ENCODE results near the gene SACM1L.

GRCh38 chr3:45664578-45664977 lies 24.6 kb upstream of the SACM1L start:
- TF ChIP-seq EZH2phosphoT487 (IDR thresholded peaks at IDR 0.05; ENCODE audit: borderline replicate concordance): no peak
- no peak for TF ChIP-seq CTCF (conservative IDR thresholded peaks at IDR 0.05; ENCODE audit: low read length)
